GM12891 (cell line): ENCODE data around the gene OR7G1.

Source experiments
- PAX5 ChIP-seq: IDR thresholded peaks from 2 replicates; pipeline ENCODE4 v1.6.1; 2011; ENCODE audit warnings: low read length, moderate library complexity, mild to moderate bottlenecking; ENCODE audit not compliant: insufficient read depth, severe bottlenecking
- POLR2A ChIP-seq: IDR thresholded peaks from 2 replicates; pipeline ENCODE4 v1.6.1; 2011; ENCODE audit warnings: low read depth, low read length, control low read depth
- POLR2AphosphoS5 ChIP-seq: IDR thresholded peaks from 2 replicates; pipeline ENCODE4 v1.6.1; 2011; ENCODE audit warnings: low read depth, low read length, control low read depth
- POU2F2 ChIP-seq: IDR thresholded peaks from 2 replicates; pipeline ENCODE4 v1.6.1; 2011; ENCODE audit warnings: low read depth, mild to moderate bottlenecking, control low read depth, low read length, moderate library complexity
- SPI1 ChIP-seq: IDR thresholded peaks from 2 replicates; pipeline ENCODE4 v1.6.1; 2011; ENCODE audit warnings: low read depth, low read length, control low read depth
- TAF1 ChIP-seq: IDR thresholded peaks from 2 replicates; pipeline ENCODE4 v1.6.1; 2011; ENCODE audit warnings: low read depth, low read length, control low read depth

DNA sequence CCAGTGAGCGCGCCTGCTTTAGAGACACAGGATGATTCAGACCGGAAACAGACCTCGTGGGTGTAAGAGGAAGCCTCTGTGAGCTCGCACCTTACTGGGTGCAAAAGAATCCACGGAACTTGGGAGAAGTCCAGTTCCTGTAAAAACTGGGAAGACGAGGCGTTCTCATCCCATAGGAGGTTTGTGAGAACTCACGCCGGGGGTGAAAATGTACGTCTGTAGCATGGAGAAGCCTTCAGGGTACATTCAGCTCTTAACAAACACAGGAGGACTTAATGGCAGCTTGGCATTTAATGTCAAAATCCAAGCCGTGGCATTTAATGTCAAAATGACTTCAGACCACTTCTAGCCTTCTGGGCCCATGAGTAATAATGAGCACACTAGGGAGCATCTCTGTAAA is 45.9 kb upstream of the OR7G1 start:
- TF ChIP-seq SPI1 (no peak), POLR2AphosphoS5 (no peak), POLR2A (no peak), TAF1 (no peak), PAX5 (no peak), POU2F2 (no peak)
